BLaER1 (cell line): ENCODE results near the gene ZCCHC8.
"Not testable (repeated sequence)": the region's sequence is repeated elsewhere in the genome, so short reads cannot be mapped to it uniquely, and the experiment has no call there.

ENCODE experiments used
- H3K27ac ChIP-seq: shearing (Covaris generic); formaldehyde crosslinking; 2 replicates; pipeline ENCODE4 v1.8.1; 2022
- H3K27me3 ChIP-seq: shearing (Covaris generic); formaldehyde crosslinking; 2 replicates; pipeline ENCODE4 v1.8.1; 2022
- H3K36me3 ChIP-seq: shearing (Covaris generic); formaldehyde crosslinking; 2 replicates; pipeline ENCODE4 v1.8.1; 2022
- H3K4me1 ChIP-seq: shearing (Covaris generic); formaldehyde crosslinking; 2 replicates; pipeline ENCODE4 v1.8.1; 2022
- H3K4me2 ChIP-seq: shearing (Covaris generic); formaldehyde crosslinking; 2 replicates; pipeline ENCODE4 v1.8.1; 2022
- H3K4me3 ChIP-seq: shearing (Covaris generic); formaldehyde crosslinking; 2 replicates; pipeline ENCODE4 v1.8.1; 2022
- H3K9ac ChIP-seq: shearing (Covaris generic); formaldehyde crosslinking; 2 replicates; pipeline ENCODE4 v1.8.1; 2022
- H3K9me3 ChIP-seq: shearing (Covaris generic); formaldehyde crosslinking; 2 replicates; pipeline ENCODE4 v1.8.1; 2022
- H4K20me1 ChIP-seq: shearing (Covaris generic); formaldehyde crosslinking; 2 replicates; pipeline ENCODE4 v1.8.1; 2022
- Cebpa-rat ChIP-seq: shearing (Covaris generic); IDR thresholded peaks from 2 replicates; pipeline ENCODE4 v1.8.1; 2022

Gene ZCCHC8

GRCh38 chr12:122459211-122459610 lies 41.5 kb downstream of the ZCCHC8 start:
- no peak overlapping the region for H3K4me3 ChIP-seq
- no peak overlapping the region for H3K4me2 ChIP-seq
- no peak overlapping the region for H3K27ac ChIP-seq
- H3K4me1 ChIP-seq, result peaks cover 10% of the 10 kb centered on the region
- H3K9me3 ChIP-seq, result no peaks in the 10 kb centered on the region
- H3K36me3 ChIP-seq, result no peaks in the 10 kb centered on the region
- H3K9ac ChIP-seq, result no peak overlapping the region
- no peaks in the 10 kb centered on the region for H4K20me1 ChIP-seq
- peak; percentile 71 for TF ChIP-seq Cebpa-rat
- no peaks in the 10 kb centered on the region for H3K27me3 ChIP-seq

- Histone ChIP-seq H3K4me2 (no peak overlapping the region), H3K27me3 (no peaks in the 10 kb centered on the region), H3K4me3 (no peak overlapping the region), H3K36me3 (no peaks in the 10 kb centered on the region), H3K27ac (no peak overlapping the region; the same call in 1 of the 2 replicates), H3K9me3 (no peaks in the 10 kb centered on the region), H4K20me1 (no peaks in the 10 kb centered on the region), H3K4me1 (peaks cover 19% of the 10 kb centered on the region), H3K9ac (no peak overlapping the region)
- no peak for TF ChIP-seq Cebpa-rat
Observed at GRCh38 chr12:122458105-122459035, 42.4 kb downstream of the ZCCHC8 start.

- no peak for TF ChIP-seq Cebpa-rat
- Histone ChIP-seq H3K4me1 (peaks cover 23% of the 10 kb centered on the region), H3K9me3 (no peaks in the 10 kb centered on the region), H3K4me2 (no peak overlapping the region), H3K27ac (no peak overlapping the region; the same call in 1 of the 2 replicates), H4K20me1 (no peaks in the 10 kb centered on the region), H3K4me3 (no peak overlapping the region), H3K27me3 (no peaks in the 10 kb centered on the region), H3K9ac (no peak overlapping the region), H3K36me3 (no peaks in the 10 kb centered on the region)
Observed at GRCh38 chr12:122457627-122458026, 43.1 kb downstream of the ZCCHC8 start.

- Histone ChIP-seq H3K36me3 (no peaks in the 10 kb centered on the region), H3K9ac (no peak overlapping the region), H3K9me3 (no peaks in the 10 kb centered on the region), H4K20me1 (no peaks in the 10 kb centered on the region), H3K4me3 (no peak overlapping the region), H3K4me1 (peaks cover 34% of the 10 kb centered on the region), H3K4me2 (peak overlapping the region; percentile 74), H3K27ac (peak overlapping the region; percentile 82; the same call in 1 of the 2 replicates), H3K27me3 (no peaks in the 10 kb centered on the region)
- no peak for TF ChIP-seq Cebpa-rat
Observed at GRCh38 chr12:122454739-122455138, 46.0 kb downstream of the ZCCHC8 start.

GRCh38 chr12:122454250-122454721 lies 46.4 kb downstream of the ZCCHC8 start:
- peak overlapping the region; percentile 74 for H3K4me2 ChIP-seq
- H3K27me3 ChIP-seq, result no peaks in the 10 kb centered on the region
- H3K4me3 ChIP-seq, result no peak overlapping the region
- no peaks in the 10 kb centered on the region for H3K36me3 ChIP-seq
- no peaks in the 10 kb centered on the region for H4K20me1 ChIP-seq
- TF ChIP-seq Cebpa-rat, result no peak
- no peaks in the 10 kb centered on the region for H3K9me3 ChIP-seq
- peak overlapping the region; percentile 82; the same call in 1 of the 2 replicates for H3K27ac ChIP-seq
- H3K9ac ChIP-seq, result no peak overlapping the region
- H3K4me1 ChIP-seq, result peaks cover 34% of the 10 kb centered on the region

GRCh38 chr12:122452701-122453285 lies 47.9 kb downstream of the ZCCHC8 start:
- peak overlapping the region; percentile 82 for H3K27ac ChIP-seq
- no peaks in the 10 kb centered on the region for H4K20me1 ChIP-seq

GRCh38 chr12:122449317-122449716 lies 51.4 kb downstream of the ZCCHC8 start:
- Histone ChIP-seq H3K27me3 (no peaks in the 10 kb centered on the region), H3K9ac (no peak overlapping the region), H3K27ac (no peak overlapping the region)

More at GRCh38 chr12:122452701-122453285, 47.9 kb downstream of the ZCCHC8 start:
- H3K9me3 ChIP-seq, result no peaks in the 10 kb centered on the region
- no peaks in the 10 kb centered on the region for H3K36me3 ChIP-seq
- TF ChIP-seq Cebpa-rat, result no peak
- no peak overlapping the region for H3K4me3 ChIP-seq
- no peaks in the 10 kb centered on the region for H3K27me3 ChIP-seq
- H3K4me2 ChIP-seq, result peak overlapping the region; percentile 74
- peak overlapping the region; percentile 63 for H3K9ac ChIP-seq
- H3K4me1 ChIP-seq, result peaks cover 34% of the 10 kb centered on the region

GRCh38 chr12:122447825-122448224 lies 52.9 kb downstream of the ZCCHC8 start:
- H3K4me3 ChIP-seq, H3K36me3 ChIP-seq, H3K9ac ChIP-seq, H3K9me3 ChIP-seq, H3K4me2 ChIP-seq, H4K20me1 ChIP-seq, H3K27ac ChIP-seq, H3K27me3 ChIP-seq: not testable (repeated sequence)
- peaks cover 13% of the 10 kb centered on the region for H3K4me1 ChIP-seq

More at GRCh38 chr12:122449317-122449716, 51.4 kb downstream of the ZCCHC8 start:
- no peak for TF ChIP-seq Cebpa-rat
- Histone ChIP-seq H3K4me2 (no peak overlapping the region), H3K36me3 (no peaks in the 10 kb centered on the region), H3K4me1 (peaks cover 25% of the 10 kb centered on the region), H3K9me3 (no peaks in the 10 kb centered on the region), H3K4me3 (no peak overlapping the region), H4K20me1 (no peaks in the 10 kb centered on the region)

- not testable (repeated sequence) for H3K4me3 ChIP-seq, H3K9ac ChIP-seq, H3K27me3 ChIP-seq, H3K4me1 ChIP-seq, H3K36me3 ChIP-seq, H3K27ac ChIP-seq, H3K9me3 ChIP-seq, H4K20me1 ChIP-seq, H3K4me2 ChIP-seq
Observed at GRCh38 chr12:122446390-122446789, 54.3 kb downstream of the ZCCHC8 start.

- H3K27me3 ChIP-seq, H4K20me1 ChIP-seq, H3K4me2 ChIP-seq, H3K36me3 ChIP-seq, H3K4me1 ChIP-seq, H3K27ac ChIP-seq, H3K4me3 ChIP-seq, H3K9me3 ChIP-seq, H3K9ac ChIP-seq: not testable (repeated sequence)
Observed at GRCh38 chr12:122444071-122444470, 56.7 kb downstream of the ZCCHC8 start.

GRCh38 chr12:122438822-122439221 lies 61.9 kb downstream of the ZCCHC8 start:
- not testable (repeated sequence) for H3K9me3 ChIP-seq, H3K4me1 ChIP-seq, H3K36me3 ChIP-seq, H3K9ac ChIP-seq, H4K20me1 ChIP-seq, H3K27me3 ChIP-seq, H3K27ac ChIP-seq, H3K4me2 ChIP-seq, H3K4me3 ChIP-seq
